HG03159 (cell line): ENCODE data around the gene CLCNKB.

ENCODE experiments used
- ATAC-seq: cut with Tn5 transposase; IDR thresholded peaks from one replicate; pipeline ENCODE4 v1.9.1; 2021; ENCODE audit warnings: mild to moderate bottlenecking, moderate library complexity; ENCODE audit not compliant: unreplicated experiment

Gene CLCNKB

DNA sequence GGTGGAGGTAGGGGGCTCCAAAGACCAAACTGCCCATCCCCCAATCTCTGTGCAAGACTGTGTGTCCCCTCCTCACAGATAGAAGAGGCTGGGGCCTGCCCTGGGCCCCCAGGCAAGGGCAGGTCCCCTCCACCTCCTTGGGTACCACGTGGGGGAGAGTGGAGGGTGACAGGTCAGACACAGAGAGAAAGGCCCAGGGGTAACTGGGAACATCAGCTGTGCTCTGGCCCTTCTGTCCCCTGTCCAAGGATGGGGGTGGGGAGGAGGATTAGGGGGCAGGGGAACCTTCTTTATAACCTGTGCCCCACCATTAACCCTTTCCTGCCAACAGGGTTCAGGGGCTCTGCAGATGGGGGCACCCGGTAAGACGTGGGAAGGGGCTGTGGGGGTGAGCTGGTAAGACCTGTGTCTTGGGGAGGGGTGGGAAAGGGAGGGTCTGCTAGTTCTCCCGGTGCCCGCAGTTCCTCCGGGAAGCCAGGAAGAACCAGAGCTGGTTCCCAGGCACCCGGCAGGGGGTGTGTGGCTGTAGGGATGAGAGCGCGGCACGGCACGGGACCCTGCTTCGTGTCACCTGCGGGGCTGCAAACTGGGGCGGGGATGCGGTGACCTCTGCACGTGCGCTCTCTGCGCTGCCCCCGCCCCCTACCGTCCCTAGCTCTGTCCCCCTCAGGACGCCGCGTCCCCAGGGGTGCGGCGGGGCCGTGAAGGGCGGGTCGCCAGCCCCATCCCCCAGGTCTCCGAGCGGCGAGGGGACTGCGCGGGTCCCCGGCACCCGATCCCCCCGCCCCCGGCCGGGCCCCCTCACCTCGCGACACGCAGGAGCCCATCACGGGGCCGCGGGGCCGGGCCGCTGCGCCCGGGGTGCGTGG, 29.3 kb downstream of the CLCNKB start:
- no peak for ATAC-seq

DNA sequence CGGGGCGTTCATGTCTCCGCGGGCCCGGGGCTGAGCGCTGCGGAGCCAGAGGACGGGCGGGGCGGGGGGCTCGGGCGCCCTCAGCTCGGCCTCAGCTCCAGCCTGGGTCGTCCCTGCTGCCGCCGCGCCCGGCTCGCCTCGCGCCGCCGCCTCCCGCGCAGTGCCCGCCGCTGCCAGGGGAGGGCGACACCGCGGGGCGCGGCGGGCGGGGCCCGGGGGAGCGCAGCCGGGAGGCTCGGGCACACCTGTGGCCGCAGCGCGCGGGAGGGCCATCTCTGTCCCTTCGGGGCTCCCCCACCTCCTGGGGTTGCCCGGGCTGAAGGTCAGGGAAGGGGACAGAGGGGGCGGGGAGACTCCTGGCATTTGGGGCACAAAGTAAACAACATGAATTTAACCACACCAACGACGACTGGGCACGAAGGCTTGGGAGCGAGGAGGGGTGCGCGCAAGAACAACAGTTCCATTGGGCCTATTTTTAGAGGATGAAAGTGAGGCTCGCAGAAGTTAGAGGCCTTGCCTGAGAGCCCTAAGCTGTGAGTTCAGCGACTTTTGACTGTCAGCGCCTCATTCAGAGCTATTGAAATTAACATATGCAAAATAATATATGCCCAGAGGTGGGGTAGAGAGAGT, 30.0 kb downstream of the CLCNKB start, which contains the start of gene FAM131C:
TSS of gene FAM131C (minus strand) at position 162 of the 630 bp plus-strand sequence. CDS start 209 bp downstream, outside the sequence.
- no peak for ATAC-seq

DNA sequence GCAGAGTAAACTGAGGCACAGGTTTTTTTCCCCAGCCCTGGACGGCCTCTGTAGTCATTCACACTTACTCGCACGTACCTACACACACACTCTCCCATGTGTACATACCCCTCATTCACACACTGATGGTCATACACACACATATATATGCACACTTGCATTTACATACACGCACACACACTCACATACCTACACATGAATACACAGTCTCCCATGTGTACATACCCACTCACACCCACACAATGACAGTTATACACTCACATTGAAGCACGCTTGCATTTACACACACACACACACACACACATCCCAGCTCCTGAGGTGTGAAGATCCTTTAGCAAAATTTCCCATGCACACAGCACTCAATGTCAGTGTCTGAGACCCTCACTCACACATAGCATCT, 30.6 kb downstream of the CLCNKB start:
- no peak for ATAC-seq

DNA sequence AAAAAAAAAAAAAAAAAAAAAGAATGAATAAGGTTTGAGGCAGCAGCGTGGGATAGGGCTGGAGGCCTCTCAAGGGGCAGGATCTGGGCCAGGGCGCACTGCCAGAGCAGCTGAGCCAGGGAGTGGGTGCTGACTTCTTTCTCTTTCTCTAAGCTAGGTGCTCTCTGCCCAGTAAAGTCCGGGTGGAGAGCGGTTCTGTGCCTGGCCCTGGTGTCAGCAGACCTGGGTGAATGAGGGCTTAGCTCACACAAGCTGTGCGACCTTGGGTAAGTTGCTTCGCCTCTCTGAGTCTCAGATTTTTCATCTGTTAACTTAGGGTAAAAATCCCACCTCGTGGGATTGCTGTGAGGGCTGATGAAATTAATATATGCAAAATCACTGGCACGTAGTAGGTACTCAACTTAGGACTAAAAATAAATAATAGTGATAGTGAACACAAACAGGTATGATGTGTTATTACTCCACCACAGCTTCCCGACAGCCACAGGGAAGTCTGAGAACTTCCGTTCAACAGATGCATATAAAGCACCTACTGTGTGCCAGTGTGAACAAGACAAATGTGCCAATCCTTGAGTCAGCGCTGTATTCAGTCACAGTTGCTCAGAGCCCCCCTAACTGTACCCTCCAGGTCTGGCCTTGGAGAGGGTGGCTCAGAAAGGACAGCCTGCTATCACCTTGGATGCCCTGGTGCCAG, 31.9 kb downstream of the CLCNKB start:
- no peak for ATAC-seq

DNA sequence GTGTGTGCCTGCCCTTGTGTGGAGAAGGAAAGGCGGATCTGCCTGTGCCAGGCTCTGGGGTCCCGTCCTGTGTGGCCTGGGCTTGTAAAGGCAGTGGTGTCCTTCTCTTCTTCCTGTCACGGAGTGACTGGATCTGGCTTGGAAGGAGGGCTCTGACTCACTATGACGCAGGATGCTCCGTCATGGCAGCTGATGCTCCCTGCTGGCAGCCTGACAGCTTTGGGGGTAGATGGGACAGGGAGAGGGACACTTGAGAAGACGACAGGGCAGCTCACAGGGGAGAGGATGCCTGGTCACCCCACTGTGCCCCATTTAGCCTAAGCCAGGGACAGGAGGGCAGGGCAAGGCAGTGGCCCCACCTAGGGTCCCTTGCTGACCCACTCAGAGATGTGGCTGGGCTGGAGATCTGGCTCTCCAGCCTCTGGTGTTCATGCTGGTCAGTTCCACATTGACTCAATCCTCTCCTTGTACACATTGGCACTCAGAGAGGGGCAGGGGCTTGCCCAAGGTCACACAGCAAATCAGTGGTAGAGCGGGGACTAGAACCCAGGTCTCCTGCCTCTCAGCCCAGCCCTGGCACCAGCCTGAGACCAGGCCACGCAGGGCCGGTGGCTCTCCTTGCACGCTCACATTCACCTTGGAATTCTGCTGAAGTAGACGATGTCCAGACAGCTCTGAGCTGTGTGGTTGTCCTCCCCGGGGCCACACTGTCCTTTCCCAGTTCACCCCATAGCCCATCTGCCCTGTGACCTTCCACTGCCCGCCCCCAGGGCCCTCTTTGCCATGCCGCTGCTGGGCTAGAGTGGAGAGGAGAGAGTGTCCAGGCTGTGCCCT, 32.7 kb downstream of the CLCNKB start:
- ATAC-seq, result no peak

DNA sequence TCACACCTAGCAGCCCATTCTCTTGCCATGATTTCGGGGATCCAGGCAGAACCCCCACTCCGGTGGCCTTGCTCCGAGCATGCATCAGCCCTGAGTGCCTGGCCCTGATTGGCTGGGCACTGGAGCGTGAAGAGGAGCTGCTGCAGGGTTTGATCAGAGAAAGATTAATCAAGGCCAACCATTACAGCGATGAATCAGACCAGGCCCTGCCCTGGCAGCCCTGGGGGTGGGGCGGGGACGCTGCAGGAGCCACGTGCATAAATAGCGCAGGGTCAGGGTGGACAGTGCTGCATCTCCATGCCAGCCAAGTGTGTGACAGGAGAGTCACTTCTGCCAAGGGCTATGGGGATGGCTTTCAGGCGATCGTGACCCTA, 33.3 kb downstream of the CLCNKB start:
- no peak for ATAC-seq

DNA sequence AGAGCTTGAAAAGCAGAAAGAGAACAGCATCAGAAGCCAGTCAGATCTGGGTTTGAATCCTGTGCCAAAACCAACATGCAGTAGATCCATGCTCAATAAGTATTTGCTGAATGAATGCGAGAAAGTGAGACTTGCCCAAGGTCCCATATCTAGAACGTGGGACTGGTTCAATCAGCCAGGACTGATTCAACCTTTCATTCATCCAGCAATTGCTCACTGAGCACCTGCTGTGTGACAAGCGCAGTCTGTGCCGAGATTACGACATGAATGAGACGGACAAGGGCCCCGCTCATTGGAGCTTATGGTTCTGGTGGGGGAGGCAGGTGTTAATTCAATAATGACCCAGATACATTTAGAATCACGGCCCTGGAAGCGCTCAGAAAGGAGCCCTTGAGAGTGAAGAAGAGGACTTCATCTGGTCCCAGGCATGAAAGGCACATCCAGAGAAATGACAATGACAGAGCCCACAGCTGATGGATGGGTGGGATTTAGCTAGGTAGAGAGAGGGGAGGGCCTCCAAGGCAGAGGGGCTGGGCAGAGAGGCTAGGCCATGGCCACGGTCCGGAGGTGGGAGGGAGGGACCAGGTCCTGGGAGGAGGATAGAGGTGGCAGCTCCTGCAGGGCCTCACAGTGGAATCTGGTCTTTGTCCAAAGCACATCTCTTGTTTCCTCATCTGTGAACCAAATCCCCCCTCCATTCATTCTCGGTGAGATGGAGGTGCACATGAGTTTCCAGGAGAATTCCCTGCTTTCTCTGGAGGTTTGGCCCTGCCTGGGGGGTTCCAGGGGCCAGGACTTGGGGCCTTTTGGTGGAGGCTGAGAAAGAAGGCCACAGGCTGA, 34.0 kb downstream of the CLCNKB start:
- ATAC-seq, result no peak

DNA sequence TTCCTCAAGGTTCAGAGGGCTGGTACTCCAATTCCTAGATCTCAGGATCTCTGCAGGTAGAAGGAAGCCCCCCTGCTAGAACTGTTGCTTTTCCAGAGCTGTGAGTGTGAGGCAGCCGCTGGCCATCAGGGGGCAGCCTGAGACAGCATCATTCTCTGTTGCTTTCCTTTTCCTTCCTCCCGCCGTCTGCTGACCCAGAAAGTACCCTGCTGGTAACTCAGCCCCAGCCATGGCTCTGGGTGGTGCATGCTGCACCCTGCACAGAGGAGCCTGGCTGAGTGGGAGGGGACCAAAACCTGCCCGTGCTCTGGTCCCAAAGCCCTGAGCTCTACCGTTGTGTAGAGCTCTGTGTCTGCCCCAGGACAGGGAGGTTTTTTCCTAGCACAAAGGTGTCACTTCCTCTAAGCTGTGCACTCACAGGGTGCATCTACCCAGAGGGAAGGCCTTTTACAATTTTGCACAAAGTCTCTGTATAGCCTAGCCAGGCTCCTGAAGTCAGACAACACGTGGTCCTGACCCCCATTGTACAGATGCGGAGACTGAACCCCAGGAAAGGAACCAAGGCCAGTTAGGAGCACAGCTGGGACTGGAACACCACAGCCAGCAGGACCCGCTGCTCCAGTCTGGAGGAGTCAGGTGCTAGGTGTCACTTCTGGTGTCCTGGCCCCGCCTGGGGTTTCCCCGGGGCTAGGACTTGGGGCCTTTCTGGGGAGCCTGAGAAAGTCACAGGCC, 35.5 kb downstream of the CLCNKB start:
- peak; percentile 61 for ATAC-seq

DNA sequence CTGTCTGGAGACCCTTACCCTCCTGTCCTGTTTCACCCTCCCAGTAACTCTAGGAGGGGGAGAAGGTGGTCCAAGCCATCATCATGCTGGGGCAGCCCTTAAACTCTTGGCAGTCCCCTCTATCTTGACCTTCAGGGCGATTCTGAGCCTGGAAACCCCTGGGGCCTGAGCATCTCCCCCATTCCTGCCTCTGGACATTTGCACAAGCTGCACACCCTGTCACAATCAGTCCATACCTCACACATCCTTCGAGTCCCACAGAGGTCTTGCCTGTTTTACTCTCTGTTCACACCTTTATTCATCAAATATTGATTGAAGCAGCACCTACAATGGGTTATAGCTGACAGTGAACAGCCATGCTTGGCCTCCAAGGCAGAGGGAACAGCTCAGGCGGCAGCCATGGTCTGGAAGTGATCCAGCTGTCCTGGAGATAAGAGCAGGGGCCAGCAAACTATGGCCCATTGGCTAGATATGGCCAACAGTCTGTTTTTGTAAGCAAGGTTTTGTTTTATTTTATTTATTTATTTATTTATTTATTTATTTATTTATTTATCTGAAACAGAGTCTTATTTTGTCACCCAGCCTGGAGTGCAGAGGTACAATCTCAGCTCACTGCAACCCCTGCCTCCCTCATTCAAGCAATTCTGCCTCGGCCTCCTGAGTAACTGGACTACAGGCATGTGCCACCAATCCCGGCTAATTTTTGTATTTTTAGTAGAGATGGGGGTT, 37.0 kb downstream of the CLCNKB start:
- ATAC-seq, result no peak

DNA sequence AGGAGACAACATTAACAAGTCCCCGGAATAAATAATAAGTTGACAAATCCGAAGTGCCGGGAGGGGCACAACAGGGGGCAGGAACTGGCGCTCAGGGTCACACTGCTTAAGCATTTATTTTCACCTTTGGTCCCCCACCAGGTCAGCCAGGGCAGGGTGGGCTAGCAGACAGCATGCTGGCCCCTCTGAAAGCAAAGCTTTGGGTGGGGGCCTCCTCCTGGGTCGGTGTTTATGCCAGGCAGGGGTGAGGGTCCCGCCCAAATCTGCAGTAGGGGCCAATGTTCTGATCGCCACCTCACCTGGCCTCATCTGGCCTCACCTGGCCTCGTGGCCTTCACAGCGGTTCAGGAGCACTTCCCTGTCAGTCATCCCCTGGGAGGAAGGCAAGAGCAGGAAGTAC, 38.1 kb downstream of the CLCNKB start:
- no peak for ATAC-seq

DNA sequence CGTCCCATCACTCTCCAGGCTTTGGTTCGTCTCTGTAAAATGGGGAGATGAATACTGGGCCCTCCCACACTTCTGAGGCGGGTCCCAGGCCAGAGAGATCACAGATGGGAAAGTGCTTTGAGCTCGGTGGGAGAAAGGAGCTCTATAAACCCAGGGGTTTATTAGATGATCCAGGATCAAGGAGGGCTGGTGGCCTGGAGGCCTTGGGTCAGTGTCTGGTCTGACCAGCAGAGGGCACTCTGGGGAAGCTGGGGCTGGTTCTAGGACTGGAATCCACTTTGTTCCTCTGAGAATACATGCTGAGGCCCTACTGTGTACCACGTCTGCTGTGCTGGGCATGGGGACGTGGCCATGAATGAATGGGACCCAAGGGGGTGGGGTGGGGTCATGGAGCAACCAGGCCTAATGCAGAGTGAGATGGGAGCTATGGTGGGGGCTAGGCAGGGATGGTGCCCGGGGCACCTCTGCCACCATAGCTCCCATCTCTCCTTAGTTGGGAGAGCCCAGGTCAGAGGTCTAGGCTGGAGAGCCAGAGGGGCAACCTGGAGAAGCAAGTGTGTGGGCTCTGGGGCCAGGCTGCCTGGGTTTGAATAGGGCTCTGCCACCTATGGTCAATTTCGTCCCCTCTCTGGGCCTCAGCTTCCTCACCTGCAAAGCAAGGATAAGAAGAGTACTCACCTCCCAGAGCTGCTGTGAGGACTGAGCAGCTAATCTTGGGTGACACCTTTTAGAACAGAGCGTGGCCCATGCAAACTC, 38.9 kb downstream of the CLCNKB start:
- ATAC-seq, result no peak

DNA sequence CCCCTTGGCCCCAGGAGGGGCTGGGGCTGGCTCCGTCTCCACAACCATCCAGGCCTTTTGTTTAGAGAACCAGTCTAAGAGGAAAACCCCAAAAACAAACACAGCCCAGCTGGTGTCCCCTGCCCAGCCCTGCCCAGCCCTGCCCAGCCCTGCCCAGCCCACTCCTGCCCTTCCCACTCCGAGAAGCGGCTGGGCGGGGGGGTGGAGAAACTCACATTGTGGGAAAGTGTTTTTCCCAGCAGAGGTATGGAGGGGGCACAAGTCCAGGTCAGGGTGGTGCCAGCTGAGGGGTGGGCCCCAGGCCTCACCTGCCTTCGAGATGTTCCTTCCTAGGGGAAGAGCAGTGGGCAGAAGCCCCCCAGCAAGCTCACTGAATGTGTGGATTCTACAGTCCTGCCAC, 39.9 kb downstream of the CLCNKB start:
- ATAC-seq, result no peak

DNA sequence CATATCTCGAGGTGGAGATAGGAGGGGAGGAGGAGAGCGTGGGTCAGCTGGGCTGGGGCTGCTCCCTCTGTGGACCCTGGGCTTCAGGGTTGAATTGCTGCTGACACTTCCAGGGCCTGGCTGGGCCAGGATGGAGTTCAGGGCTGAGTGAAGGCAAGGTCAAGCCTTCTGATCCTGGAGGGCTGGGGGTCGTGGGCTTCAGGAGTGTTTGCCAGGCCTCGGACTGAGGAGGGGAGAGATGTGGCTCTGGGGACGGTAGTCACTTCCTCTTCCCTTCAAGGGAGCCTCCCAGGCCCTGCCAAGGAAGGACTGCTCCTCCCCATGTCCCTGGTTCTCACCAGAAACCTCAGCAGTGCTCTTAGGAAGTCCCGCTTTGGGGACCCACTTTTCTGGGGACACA, 41.9 kb downstream of the CLCNKB start:
- ATAC-seq, result no peak

DNA sequence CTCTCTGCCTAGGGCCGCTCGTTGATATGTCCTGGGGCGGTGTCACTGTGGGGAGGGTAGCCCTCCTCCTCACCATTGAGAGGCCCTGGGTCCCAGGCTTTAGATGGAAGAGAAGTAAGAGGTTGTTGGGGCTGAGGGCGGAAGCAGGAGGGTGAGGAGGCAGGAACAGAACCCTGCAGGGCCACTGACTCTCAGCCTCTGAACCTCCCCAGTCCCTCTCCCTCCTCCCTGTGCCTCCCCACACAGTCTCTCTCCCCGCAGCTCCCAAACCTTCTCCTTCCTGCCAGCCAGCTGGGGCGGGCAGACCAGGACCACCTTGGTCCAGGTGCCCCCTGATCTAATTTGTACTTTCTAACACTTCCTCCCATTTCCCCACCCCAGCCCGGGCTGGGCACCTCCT, 44.2 kb downstream of the CLCNKB start:
- no peak for ATAC-seq

DNA sequence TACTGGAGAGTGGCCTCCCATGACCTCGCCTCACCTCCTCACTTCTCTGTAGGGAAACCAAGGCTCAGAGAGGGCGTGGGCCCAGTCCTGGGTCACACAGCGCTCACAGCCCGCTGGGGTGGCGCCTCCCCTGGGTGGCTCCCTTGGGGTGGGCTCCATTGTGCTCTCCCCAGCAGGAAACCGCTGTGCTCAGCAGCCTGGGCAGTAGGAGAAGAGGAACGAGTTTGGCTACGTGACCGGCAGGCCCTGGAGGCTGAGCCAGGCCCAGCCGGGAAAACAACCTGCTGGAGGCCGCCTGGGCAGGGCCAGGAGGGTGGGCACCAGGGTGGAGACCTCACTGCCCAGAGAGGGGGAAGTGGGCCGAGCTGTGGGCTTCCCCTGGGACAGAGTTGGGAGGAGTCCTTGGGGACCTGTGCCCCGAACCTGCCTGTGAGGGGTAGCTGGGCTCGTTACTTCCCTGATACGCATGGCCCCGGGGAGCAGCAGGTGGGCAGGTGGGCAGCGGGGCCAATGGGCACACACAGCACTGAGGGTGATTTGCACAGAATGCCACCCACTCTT, 44.8 kb downstream of the CLCNKB start:
- ATAC-seq, result no peak

DNA sequence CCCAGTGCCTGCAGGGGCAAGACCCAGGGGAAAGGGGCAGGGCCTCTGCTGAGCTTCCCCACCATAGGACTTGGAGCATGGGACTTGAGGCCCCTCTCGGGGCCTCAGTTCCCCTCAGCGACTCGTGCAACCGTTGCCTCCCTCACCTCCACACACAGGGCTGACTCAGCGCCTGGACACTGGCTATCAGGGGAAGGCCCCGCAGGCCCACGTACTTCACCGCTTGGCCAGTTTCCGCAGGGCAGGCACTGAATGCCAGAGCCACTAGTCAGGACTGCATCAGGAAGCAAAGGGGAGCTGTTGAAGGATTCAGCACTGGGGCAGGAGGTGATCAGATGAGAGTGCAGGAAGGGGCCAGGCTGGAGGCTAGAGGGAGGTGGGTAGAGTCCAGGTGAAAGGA, 45.4 kb downstream of the CLCNKB start:
- no peak for ATAC-seq

DNA sequence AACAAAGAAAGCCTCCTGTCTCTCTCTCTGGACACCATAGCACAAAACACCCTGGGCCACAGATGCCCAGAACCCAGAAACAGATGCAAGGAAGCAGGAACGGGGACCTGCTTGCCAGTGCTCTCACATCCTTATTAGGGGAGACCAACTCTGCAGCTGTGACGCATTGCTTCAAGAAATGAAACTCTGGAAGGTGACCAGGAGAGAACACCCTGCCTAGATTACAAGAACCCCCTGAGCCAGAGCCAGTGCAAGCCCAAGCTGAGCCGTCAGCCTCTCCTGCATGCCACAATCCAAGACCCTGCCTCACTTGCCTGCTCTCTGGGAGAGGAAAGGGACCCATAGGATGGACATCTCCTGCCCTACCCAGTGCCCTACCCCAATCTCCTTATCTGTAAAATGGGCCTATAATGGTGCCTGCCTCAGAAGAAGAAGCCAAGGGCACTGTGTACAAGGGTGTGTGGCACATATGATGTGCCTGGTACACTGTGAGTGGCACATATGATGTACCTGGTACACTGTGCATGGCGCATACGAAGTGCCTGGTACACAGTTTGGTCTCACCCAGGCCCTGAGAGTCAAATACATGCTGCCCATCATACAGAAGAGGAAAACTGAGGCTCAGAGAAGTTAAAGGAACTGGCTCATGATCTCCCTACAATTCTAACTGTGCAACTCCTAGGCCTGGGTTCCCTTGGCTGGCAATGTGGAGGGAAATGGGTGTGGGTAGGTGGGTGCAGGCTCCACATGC, 46.7 kb downstream of the CLCNKB start:
- no peak for ATAC-seq
